Measurements from ENCODE around the gene CYGB.

The CYGB gene

DNA sequence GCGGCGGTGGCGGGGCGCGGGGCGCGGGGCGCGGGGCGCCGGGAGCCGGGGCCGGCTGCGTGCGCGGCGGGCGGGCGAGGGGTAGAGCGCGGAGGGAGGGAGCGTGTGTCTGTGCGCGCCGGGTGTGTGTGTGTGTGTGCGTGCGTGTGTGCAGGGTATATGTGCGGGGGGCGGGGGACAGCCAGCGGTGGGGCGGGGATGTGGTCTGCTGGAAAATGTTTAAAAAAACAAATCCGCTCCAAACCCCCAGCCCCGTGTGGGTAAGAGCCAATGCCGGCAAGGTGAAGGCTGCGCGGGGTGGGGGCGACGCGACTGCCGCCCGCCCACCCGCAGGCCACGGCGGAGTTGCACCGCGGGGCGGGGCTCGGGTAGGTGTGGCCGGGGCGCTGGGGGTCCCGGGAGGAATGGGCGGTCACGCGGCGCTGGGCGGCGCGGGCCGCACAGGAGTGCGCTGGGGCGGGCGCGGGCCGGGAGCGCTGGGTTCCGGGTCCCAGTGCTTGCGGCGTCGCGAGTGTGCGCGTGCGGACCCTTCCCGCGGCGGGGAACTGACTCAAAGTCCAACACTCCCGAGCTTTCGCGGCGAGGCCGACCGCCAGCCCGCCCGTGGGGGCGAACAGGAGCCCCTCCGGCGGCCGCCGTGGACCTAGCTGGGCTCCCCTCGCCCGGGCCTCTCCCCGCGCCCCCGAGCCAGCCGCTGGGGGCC, at the start of gene CYGB:
Gene CYGB (minus strand): TSS at position 132 of the 703 bp plus-strand sequence. CDS start 167 bp downstream, outside the sequence.
- no peak for DNase-seq (ENCODE audit: low spot score)

DNA sequence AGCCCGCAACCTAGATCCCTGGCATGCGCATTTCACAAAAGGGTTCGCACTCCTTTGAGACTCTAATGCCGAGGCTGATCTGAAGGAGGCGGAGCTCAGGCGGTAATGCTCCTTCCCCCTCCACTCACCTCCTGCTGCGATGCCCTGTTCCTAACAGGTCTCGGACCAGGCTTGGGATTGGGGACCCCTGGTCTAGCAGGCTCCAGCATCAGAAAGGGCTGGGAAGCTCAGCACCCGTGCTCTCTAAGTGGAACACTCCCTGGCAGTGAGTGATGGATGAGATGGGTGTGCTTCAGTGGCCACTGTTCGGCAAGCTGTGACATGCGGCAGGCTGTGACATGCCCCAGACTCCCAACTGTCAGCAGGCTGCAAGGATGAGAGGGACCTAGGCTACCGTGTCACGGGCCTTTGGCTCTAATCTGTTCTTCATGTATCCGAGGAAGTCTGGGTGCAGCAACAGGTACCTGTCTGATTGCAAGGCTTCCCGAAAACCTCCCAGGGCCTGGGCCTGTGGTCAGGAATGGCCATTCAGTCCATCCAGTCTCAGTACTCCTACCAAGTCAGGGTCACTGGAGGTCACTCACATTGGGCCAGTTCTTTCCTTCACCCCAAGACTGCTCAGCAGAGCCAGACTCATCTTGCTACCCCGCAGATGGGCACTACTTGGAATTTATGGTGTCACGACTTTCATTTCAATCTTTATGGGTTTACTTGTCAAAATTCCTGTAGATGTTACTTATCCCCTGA, 49.4 kb upstream of the CYGB start:
- DNase-seq (ENCODE audit: low spot score), result no peak

DNA sequence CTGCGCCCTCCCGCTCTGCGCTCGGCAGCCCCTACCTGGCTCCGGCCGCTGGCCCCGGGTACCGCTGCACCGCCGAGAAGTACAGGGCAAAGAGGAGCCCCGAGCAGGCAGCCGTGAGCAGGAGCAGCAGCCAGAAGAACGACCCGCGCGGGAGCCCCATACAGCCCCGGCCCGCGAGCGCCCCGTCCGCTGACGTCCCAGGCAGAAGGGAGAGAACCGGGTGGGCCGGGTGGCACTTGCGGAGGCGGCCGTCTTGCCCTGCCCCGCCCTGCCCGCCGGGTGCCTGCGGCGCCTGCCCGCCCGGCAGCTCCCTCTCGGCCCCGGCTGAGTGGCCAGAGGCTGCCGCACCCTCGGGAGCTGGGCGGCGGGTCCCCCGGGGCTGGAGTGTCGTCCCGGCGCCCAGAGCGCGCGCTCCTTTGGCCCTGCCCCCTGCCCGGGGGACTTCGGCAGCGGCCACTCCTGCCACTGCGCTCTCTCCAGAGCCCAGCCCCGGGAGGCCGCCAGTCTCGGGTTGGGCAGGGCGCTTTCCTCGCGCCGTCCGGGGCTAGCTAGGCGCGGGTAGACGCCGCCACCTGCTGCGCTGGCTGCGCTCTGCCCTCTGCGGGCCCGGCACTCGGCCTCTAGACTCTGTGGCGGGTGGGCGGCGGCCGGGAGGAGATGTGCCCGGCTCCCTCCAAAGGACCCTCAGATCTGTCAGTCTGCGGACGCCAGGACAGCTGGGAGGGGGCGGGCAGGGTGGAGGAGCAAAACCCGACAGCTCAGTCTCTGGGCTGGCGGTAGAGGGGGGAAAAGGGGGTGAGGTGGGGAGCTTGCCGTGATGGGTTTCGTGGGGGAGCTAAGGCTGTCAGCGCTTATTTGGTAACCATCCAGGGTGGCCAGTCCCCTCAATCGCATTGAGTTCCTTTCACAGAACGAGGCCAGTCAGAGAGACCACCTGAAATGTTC, 48.4 kb upstream of the CYGB start, which contains the start of gene ST6GALNAC2:
Gene ST6GALNAC2 (minus strand): TSS at position 212 of the 945 bp plus-strand sequence. CDS start 52 bp downstream, at position 160.
- no peak for DNase-seq (ENCODE audit: low spot score)

DNA sequence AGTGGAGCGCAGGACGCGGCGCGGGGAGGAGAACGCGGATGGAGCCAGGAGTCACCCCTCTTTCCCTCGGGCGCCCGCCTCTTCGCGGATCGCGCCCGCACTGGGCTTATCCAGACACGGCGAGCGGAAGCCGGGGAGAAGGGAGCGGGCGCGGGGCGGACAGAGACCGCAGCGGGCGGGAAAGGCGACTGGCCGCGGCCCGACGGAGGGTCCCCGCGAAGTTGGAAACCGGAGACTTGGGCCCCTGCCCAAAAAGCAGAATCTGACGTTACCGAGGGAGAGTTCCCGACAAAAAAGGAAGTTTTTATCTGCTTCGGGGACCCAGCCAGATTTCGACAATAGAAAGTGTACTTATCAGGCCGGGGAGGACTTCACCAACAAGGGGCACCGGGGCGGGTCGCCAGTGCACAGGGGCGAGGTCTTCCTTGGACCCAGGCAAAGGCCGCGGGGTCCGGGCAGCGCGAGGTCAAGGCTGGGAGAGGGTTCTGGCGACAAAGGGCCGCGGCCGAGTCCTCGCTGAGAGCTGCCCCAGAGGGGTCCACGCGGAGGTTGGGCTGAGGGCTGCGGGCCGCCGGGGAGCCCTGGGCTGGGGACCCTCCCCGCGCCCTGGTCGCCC, 47.6 kb upstream of the CYGB start:
- no peak for DNase-seq (ENCODE audit: low spot score)

DNA sequence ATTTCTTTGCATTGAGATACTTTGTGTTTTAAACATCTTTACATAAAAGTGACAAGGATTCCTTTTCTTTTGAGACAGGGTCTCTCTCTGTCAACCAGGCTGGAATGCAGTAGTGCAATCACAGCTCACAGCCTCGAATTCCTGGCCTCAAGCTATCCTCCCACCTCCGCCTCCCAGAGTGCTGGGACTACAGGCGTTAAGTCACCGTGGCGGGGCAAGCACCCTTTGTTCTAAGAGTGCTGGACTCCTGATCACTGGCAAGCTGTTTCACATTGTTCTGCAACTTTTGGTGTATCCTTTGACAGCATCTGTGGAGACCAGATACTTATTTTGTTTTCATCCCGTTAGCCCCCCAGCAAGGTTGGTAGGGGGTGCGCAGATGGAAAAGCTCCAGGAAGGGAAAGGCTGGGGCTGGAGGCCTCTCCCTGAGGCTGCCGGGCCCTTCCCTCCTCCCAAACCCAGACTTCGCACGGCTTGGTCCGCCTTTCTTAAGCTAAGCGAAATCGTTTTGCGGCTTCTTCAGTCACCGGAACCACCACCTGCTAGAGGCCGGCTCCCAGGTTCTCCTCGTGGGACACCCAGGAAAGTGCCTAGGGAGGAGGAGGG, 47.0 kb upstream of the CYGB start:
- no peak for DNase-seq (ENCODE audit: low spot score)

DNA sequence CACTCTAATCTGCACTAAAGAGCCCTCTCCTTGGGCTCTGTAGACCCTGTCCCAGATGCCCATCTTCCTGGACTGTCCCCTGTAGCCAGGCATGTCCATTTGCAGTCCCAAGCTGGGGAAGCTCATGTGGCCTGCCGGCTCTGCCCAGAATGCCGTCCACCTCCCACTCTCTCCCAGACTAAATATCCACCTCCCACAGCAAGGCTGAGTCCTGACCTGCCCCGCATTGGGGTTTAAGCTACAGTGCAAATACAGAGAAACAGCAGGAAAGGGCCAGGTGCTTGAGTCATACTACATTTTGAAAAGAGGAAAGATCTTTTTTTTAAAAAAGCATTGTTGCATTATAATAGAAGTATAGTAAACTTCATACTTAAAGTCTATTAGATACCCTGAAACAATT, 45.2 kb upstream of the CYGB start:
- no peak for DNase-seq (ENCODE audit: low spot score)

DNA sequence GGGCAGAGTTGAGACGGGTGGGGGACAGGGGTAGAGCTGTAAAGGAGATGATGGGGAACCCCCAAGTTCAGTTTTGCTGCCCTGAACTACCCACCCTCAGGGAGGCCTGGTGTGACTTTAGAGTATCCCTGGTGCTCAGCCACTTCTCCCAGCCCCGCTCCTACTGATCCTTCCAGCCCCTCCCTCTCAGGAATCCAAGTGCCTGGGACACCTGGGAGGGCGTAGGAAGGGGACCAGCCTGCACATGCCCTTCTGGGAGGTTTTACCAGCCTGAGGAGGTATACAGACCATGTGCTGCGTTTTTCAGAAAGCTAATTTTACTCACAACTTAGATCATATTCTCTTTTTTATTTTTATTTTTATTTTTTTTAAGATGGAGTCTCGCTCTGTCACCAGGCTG, 44.0 kb upstream of the CYGB start:
- no peak for DNase-seq (ENCODE audit: low spot score)

DNA sequence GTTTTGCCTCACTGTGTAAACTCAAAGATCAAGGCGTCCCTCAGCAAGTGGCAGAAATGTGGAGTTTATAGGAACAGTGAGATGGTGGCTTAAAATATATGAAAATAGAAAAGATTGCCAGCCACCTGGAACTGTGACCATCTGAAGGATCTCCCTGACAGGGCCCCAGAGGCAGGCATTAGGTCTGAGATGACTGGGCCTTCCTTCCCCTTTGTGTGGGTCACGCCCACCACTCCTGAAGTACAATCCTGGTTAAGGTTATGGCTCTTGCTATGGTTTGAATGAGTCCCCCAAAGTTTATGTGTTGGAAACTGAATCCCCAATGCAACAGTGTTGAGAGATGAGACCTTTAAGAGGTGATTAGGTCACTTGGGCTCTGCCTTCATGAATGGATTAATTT, 41.8 kb upstream of the CYGB start:
- DNase-seq (ENCODE audit: low spot score), result no peak

DNA sequence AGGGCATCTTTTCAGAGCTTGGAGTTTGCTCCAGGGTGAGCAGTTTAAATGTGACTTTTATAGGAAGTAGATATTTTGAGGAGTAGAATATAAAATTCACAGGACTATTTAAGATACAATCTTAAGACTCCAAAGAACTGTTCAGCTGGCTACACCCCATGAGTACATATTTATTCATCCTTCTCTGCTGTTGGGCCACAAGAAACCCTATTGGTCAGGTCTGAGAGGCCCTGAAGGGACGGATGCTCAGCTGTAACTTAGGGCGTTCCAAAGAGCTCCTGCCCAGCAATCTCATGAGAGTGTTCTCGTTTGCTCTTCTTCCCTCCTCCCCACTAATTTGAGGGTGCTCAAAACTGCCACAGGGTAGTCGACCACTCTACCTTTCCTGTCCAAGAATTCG, 40.9 kb upstream of the CYGB start:
- DNase-seq (ENCODE audit: low spot score), result no peak

DNA sequence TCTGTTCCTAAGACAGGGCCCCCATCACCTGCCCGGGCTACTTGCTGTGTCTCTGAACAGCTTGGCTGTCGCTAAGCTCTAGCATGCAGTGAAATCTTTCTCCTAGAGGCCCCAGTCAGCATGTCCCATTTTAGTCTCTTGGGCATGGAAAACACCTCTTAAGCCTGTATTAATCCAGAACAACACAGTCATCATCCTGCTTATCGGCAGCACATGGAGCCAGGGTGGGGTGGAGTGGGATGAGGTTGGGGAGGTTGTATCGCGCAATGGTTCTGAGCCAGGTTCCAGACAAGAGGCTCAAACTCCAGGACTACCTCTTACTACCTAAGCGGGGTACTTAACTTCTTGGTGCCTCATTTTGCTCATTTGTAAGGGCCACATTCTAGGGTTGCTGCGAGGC, 40.4 kb upstream of the CYGB start:
- DNase-seq (ENCODE audit: low spot score), result no peak

DNA sequence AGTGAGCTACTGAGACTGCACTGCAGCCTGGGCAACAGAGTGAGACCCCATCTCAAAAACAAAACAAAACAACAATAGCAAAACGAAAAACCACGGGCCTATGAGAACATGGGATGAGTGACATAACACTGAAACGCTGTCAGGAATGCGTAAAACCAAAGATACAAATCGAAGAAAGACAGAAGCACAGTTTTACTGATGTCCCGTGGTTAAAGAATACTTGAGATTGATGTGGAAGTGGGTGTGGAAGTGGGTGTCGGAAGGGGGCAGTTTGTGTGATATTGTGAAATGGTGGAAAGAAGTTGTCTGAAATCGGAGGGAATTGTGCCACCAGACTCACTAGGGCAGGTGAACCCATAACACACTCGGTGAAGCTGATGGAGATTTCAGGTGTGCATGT, 38.7 kb upstream of the CYGB start:
- no peak for DNase-seq (ENCODE audit: low spot score)

DNA sequence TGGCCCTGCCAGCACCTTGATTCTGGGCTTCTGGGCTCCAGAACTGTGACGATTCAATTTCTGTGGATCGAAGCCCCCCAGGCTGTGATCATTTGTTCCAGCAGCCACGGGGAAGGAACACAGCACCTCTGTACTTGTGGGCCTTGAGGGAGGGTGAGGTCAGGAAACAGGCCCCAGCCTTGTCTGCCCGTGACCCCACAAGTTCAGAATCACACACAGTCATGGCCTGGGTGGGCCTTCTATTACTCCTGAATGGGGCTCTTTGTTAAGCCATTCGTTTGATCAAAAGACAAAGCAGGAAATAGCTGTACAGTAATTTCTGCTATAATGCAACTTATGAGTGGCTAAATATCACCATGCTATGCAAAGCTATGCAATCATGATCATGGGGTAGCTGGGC, 38.1 kb upstream of the CYGB start:
- no peak for DNase-seq (ENCODE audit: low spot score)

DNA sequence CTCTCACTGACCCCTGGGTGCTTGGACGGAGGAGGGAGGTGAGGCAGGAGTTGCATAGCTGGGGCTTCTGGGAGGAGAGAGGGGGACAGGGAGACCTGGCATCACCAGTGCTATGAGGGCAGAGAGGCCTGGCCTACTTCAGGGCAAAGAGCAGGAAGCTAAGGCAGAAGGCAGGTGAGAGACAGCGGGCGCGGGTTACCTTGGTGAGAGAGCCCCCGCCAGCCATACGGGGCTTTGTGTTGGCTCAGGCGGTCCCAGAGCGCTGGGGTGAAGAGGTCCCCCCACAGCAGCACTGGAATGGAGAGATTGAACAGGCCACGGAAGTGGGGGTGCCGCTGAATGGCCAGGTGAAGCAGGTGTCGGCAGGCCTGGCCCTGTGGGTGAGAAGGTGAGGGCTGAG, 36.7 kb upstream of the CYGB start:
- no peak for DNase-seq (ENCODE audit: low spot score)

DNA sequence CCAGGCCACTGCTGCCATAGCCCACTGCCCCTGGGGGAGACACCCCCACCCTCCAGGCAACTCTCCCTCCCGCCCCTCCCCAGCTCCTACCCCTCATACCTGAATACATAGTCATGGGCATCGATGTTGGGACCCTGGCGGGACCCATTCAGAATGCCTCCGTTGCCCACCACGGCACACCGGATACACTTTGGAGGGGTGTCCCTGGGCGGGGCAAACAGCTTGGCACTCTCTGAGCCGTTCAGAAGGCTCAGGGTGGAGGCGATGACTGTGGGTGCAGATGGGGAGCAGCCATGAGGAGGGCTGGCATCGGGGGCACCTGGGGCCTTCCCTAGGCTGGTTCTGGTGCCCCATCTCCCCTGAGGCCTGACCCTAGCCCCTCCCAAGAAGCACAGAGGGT, 35.6 kb upstream of the CYGB start:
- no peak for DNase-seq (ENCODE audit: low spot score)

DNA sequence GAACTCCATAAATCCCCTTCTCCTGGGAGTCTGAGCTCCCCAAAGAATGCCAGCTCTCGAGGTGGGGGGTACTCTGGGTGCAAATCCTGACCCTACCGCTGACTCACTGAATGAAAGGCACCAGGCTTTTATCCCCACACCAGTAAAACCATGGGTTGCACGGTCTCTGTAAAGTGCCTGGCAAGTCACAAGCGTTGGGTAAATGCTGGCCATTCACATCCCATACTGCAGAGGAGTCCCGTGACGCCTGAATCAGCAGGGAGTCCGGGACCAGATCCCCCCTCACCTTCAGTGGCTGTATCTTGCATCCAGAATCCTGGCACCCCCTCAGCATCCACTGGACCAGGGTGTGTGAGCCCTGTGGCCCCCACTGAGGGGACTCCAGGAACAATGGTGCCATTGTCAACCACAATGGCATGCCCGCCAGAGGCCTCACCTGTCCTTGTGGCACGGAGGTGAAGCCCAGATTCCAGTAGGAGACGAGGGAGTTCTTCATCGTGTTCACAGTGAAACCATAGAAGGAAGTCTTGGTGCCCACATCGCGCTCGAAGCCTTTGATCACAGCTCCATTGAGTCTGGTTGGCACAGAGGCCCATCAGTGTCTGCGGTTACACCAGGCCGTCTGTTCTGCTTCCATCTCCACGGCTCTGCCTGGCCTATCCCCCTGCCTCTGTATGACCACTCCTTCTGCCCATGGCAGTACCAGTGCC, 34.8 kb upstream of the CYGB start:
- no peak for DNase-seq (ENCODE audit: low spot score)

DNA sequence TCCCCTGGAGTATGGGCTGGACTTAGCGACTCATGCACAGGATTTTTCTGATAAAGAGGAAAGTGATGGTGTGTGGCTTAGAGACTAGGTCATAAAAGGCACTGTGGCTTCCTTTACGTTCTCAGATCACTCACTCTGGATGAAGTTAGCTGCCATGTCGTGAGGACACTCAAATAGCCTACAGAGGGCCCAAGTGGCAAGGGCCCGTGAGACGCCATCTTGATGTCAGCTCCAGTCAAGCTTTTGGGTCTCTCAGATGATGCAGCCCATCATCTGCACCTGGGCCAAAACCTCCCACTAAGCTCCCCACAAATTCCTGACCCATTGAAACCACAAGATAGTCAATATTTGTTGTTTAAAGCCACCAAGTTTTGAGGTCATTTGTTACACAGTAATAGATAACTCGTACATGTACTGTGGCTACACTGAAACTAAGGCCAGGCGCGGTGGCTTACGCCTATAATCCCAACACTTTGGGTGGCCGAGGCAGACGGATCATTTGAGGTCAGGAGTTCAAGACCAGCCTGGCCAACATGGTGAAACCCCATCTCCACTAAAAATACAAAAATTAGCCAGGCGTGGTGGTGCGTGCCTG, 33.5 kb upstream of the CYGB start:
- DNase-seq (ENCODE audit: low spot score), result no peak

DNA sequence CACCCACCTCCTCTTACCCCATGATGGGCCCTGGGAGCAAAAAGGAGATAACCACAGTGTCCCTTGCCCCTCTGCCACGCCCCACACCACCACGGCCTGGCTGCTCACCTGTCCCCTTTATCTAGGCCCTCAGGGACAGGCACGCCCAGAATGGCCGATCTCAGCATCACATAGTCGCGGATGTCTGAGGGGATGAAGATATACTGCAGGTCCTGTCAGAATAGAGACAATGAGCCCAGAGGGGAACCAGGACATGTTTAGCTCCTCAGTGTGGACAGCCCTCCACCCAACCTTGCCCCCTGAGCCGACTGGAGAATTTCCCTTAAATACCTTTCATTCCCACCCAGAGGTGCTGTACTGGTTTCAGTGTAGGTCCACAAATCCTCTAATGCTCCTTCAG, 32.9 kb upstream of the CYGB start:
- no peak for DNase-seq (ENCODE audit: low spot score)

DNA sequence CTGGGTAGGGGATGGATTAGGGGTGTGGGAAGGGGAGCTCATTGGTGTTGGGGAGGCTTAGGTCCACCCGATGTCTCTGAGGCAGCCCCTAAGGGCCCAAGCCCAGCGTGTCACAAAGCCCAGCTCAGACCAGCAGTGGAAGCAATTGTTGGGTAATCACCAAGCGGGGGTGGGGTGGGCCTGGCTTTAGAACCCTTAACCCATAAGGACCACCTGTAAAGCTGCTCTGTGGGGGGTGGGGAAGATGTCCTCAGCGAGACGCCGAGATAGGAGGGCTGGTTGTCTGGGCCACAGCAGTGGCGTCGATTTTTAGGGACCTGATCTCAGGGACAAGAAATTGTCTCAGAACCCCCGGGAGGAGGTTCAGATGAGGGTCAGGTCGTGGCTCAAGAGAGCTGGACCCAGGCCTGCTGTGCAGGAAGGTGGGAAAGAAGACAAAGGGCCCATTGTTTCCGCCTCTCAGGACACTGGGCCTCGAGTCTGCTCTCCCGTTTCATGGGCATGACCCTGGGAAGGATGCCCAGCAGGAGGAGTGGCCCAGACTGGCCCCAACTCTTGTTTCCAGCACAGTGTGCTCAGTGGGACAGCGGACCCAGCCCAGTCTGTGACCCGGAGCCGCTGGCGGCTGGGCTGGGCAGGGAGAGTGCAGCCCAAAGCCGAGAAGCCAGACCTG, 32.2 kb upstream of the CYGB start:
- DNase-seq (ENCODE audit: low spot score), result no peak

DNA sequence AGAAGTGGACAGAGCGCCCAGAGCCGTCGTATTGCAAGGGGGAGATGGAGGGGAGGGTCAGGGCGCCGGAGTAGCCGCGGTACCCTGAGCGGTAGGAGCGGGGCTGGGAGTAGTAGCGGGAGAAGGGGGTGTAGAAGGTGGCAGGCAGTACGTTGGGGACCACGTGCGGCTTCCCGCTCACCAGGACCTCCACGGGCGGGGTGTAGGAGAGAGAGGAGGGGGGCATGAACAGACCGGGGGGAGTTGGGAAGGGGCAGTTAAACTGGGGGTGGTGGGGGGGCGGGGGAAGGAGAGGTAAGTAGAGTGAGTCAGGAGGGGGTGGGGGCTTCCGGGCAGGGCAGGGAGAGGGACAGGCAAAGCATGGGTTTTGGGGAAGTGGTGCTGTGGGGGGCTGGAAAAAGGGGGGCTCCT, 31.3 kb upstream of the CYGB start:
- DNase-seq (ENCODE audit: low spot score), result no peak

Measured in NAMALWA (cell line).